GM23248 (cell line): ENCODE data around the gene HTN3.
"Not testable (repeated sequence)": the region's sequence is repeated elsewhere in the genome, so short reads cannot be mapped to it uniquely, and the experiment has no call there.

Experiments used
- EZH2 ChIP-seq: fragments of 200-600 bp; sonication (generic); IDR thresholded peaks from 2 replicates; pipeline ENCODE4 v1.6.1; 2018; ENCODE audit warnings: antibody characterized with exemption, mild to moderate bottlenecking; ENCODE audit not compliant: insufficient read depth, poor library complexity, severe bottlenecking
- EZH2phosphoT487 ChIP-seq: fragments of 200-600 bp; sonication (generic); IDR thresholded peaks from 2 replicates; pipeline ENCODE4 v1.6.1; 2018; ENCODE audit warnings: antibody characterized with exemption, moderate library complexity, mild to moderate bottlenecking, low read depth; ENCODE audit not compliant: insufficient read depth

DNA sequence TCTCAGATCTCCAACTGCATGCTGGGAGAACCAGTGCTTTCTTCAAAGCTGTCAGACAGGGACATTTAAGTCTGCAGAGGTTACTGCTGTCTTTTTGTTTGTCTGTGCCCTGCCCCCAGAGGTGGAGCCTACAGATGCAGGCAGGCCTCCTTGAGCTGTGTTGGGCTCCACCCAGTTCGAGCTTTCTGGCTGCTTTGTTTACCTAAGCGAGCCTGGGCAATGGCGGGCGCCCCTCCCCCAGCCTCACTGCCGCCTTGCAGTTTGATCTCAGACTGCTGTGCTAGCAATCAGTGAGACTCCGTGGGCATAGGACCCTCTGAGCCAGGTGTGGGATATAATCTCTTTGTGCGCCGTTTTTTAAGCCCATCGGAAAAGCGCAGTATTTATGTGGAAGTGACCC, 9.3 kb upstream of the HTN3 start:
- not testable (repeated sequence) for TF ChIP-seq EZH2phosphoT487, EZH2
